Measurements from ENCODE around the gene GALR2.
"Not testable (repeated sequence)": the region's sequence is repeated elsewhere in the genome, so short reads cannot be mapped to it uniquely, and the experiment has no call there.

The GALR2 gene

GRCh38 chr17:76074390-76075363 lies at the start of gene GALR2:
GALR2 (plus strand) TSS chr17:76074781; CDS start chr17:76074884, 103 bp downstream.
- no peak for DNase-seq

GRCh38 chr17:76025294-76025693 lies 49.3 kb upstream of the GALR2 start:
- DNase-seq: no peak

- no peak for DNase-seq
Measured at GRCh38 chr17:76026714-76027158, 47.8 kb upstream of the GALR2 start.

- DNase-seq: peak; percentile 70
Measured at GRCh38 chr17:76027159-76027839, 47.3 kb upstream of the GALR2 start, which contains the start of gene EVPL. EVPL (minus strand) TSS chr17:76027306; CDS start chr17:76027198, 108 bp downstream.

GRCh38 chr17:76032073-76032779 lies 42.4 kb upstream of the GALR2 start:
- DNase-seq: no peak

GRCh38 chr17:76032780-76033108 lies 41.8 kb upstream of the GALR2 start:
- DNase-seq: no peak

- no peak for DNase-seq
Measured at GRCh38 chr17:76033139-76033538, 41.4 kb upstream of the GALR2 start.

GRCh38 chr17:76034428-76035350 lies 39.9 kb upstream of the GALR2 start:
- no peak for DNase-seq

- no peak for DNase-seq
Measured at GRCh38 chr17:76036497-76037261, 37.9 kb upstream of the GALR2 start.

GRCh38 chr17:76038050-76038449 lies 36.5 kb upstream of the GALR2 start:
- no peak for DNase-seq

GRCh38 chr17:76039121-76039520 lies 35.5 kb upstream of the GALR2 start:
- no peak for DNase-seq

- DNase-seq: no peak
Measured at GRCh38 chr17:76040376-76040775, 34.2 kb upstream of the GALR2 start.

GRCh38 chr17:76042868-76043267 lies 31.7 kb upstream of the GALR2 start:
- DNase-seq: not testable (repeated sequence)

- not testable (repeated sequence) for DNase-seq
Measured at GRCh38 chr17:76044475-76045007, 30.0 kb upstream of the GALR2 start.

GRCh38 chr17:76046064-76046463 lies 28.5 kb upstream of the GALR2 start:
- no peak for DNase-seq

GRCh38 chr17:76048025-76048605 lies 26.5 kb upstream of the GALR2 start:
- no peak for DNase-seq

GRCh38 chr17:76048711-76049110 lies 25.9 kb upstream of the GALR2 start:
- no peak for DNase-seq

- DNase-seq: no peak
Measured at GRCh38 chr17:76049239-76049638, 25.3 kb upstream of the GALR2 start.

GRCh38 chr17:76049836-76050537 lies 24.6 kb upstream of the GALR2 start:
- DNase-seq: no peak

Measured in NCI-H510A (cell line).